Measurements from ENCODE around the gene FBXW9.

The FBXW9 gene

DNA sequence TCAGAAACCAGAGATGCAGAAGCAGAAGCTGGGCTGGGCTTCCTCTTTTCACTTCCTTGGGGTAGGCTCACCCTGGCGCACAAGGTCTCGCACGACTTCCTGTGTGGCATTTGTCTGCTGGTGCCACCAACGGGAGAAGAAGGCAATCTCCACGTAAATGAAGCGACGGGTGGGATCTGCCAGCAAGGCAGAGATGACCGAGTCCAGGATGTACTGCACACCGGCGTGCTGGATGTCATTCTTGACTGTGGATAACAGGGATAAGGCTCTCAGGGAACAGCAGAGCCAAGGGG is 31.2 kb downstream of the FBXW9 start:
- DNase-seq (ENCODE audit: low read depth) = peak; percentile 78
- H3K4me3 ChIP-seq (ENCODE audit: low read depth, low read length) = peak overlapping the region; percentile 95
- TF ChIP-seq, protein P1, sequence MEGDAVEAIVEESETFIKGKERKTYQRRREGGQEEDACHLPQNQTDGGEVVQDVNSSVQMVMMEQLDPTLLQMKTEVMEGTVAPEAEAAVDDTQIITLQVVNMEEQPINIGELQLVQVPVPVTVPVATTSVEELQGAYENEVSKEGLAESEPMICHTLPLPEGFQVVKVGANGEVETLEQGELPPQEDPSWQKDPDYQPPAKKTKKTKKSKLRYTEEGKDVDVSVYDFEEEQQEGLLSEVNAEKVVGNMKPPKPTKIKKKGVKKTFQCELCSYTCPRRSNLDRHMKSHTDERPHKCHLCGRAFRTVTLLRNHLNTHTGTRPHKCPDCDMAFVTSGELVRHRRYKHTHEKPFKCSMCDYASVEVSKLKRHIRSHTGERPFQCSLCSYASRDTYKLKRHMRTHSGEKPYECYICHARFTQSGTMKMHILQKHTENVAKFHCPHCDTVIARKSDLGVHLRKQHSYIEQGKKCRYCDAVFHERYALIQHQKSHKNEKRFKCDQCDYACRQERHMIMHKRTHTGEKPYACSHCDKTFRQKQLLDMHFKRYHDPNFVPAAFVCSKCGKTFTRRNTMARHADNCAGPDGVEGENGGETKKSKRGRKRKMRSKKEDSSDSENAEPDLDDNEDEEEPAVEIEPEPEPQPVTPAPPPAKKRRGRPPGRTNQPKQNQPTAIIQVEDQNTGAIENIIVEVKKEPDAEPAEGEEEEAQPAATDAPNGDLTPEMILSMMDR (IDR thresholded peaks at IDR 0.05; ENCODE audit: low read depth, low read length, missing control alignments) = no peak

DNA sequence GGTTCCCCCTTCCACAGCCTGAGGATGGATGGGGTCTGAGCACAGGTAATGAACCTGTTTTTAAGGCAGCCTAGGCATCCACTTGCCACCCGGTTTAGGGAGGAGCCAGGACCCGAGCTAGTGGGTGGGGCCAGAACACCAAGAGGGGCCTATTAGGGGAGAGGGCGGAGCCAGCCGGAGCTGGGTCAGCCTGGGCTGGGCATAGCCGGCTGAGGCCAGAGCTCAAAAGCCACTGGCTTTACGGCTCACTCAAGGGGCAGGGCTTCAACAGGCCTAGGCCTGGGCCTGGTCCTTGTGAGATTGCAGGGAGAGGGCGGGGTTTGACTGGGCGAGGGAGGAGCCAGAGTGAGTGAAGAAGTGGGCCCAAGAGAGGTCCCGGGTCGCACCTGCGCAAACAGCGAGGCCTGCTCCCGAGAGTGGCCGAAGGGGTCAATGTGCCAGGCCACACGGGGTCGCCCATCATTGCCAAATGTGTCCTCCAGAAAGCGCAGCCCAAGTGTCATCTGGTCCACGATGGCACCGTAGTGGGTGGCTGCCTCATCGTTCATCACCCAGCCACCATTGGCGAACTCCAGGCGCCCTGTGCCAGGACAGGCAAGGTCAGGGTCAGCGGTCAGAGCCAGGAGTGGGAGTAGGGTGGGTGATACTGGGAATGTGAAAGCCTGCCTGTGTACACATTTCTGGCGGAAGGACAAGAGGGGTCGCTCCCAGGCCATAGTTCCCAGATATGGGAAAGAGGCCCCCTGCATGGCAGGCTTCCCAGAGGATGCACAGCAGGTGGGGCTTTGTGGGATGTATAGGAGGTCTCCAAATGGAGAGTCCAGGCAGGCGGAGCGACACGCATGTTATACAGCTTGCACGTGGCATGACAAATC is 31.8 kb downstream of the FBXW9 start:
- no peak for DNase-seq (ENCODE audit: low read depth)
- TF ChIP-seq, protein P1 (IDR thresholded peaks at IDR 0.05; ENCODE audit: low read depth, low read length, missing control alignments) = no peak

DNA sequence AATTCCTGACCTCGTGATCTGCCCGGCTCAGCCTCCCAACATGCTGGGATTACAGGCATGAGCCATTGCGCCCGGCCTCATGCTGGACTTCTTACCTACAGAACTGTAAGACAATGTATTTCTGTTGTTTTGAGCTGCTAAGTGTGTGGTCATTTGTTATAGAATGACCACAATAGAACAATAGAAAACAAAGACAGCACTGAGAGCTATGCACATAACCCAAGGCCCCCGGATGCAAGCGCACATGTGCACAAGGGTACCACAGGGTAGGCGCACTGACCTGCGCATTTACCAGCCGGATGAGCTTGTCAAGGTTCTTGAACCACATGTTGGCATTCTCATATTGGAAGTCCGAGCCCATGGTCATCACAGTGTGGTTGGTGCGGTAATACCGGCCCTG is 35.5 kb downstream of the FBXW9 start:
- no peak for DNase-seq (ENCODE audit: low read depth)
- H3K4me3 ChIP-seq (ENCODE audit: low read depth, low read length) = no peak overlapping the region
- TF ChIP-seq, protein P1 (IDR thresholded peaks at IDR 0.05; ENCODE audit: low read depth, low read length, missing control alignments) = no peak

More for the DNA sequence above, 31.8 kb downstream of the FBXW9 start:
- peak overlapping the region; percentile 95; the same call in 1 of the 2 replicates for H3K4me3 ChIP-seq (ENCODE audit: low read depth, low read length)

DNA sequence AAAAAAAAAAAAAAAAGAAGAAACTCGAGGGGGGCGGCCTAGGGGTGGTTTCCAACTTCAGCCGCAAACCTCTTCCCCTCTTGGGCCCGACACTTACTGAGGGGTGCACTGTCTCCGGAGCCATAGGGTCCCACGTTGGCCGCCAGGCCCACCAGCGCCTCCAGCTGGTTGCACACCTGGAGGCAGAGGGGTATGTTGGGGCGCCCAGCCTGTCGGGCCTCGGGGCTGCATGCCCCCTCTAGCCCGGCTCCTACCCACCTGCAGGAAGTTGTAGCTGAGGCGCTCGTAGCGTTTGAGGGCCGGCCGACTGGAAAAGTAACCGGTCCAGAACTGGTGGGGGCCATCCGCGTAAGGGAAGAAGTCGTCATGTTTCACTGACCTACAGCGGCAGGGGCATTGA is 38.5 kb downstream of the FBXW9 start:
- H3K4me3 ChIP-seq (ENCODE audit: low read depth, low read length) = no peak overlapping the region
- TF ChIP-seq, protein P1 (IDR thresholded peaks at IDR 0.05; ENCODE audit: low read depth, low read length, missing control alignments) = no peak
- DNase-seq (ENCODE audit: low read depth) = no peak

DNA sequence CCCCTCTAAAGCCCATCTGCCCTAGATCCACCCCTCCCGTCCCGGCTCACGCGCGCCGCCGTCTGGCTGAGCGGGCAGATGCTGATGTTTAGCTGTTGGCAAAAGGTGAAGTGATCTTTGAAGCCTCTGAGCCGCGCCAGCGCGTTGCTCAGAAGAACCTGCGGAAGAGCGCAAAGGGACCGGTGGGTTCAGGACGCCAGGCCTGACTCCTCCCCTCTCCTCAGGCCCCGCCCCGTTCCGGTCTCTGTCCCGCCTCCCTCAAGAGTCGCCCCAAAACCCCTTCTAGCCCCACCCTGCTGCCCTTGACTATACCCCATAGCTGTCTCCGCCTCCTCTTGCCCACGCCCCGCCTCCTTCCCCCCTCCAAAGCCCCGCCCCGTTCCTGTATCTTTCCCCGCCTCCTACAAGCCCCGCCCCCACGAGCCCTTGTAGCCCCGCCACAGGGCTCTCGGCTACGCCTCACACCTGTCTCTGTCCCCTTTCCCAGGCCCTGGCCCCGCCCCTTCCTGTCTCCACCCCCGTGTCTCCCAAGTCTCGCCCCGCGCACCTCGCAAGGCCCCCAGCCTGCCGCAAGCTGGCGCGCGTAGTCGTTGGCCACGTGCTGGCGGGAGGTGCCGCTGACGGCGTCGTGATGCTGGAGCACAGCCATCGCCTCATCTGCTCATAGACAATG is 39.4 kb downstream of the FBXW9 start:
- TF ChIP-seq, protein P1 (IDR thresholded peaks at IDR 0.05; ENCODE audit: low read depth, low read length, missing control alignments) = no peak
- no peak overlapping the region for H3K4me3 ChIP-seq (ENCODE audit: low read depth, low read length)
- DNase-seq (ENCODE audit: low read depth) = no peak

DNA sequence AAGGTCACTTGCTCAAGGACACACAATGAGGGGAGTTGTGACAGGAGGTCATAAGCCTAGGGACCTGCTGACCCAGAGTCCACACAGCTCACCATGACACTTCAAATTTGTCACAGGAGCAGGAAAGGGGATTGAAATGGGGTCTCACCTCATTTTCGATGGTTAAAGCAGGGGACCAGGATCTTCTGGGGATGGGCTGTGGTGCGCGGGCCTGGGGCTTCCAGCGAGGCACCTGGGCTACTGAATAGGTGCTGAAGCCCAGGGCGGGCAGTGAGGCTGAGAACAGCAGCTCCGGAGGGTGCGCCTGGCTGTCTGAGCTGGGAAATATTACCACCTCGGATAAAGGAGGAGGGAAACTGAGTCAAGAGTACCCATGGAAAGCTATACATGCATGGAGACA is 40.9 kb downstream of the FBXW9 start:
- TF ChIP-seq, protein P1 (IDR thresholded peaks at IDR 0.05; ENCODE audit: low read depth, low read length, missing control alignments) = no peak
- no peak overlapping the region for H3K4me3 ChIP-seq (ENCODE audit: low read depth, low read length)
- DNase-seq (ENCODE audit: low read depth) = no peak
